Renal pelvis (tissue), 12 donors: ENCODE results near the gene CABLES1. TPM values are rescaled to one million over a fixed set of nuclear protein-coding genes. Genes with fewer than 3 reads are reported as not detected.
"Not testable (repeated sequence)": the region's sequence is repeated elsewhere in the genome, so short reads cannot be mapped to it uniquely, and the experiment has no call there.

ENCODE experiments used
- DNase-seq: peaks from one replicate; pipeline ENCODE4 v3.0.0-alpha.2; 2013
- long read RNA-seq, 16 experiments: transcript quantifications; one replicate each; lab custom pipeline, GENCODE V29; 2026
- polyA plus RNA-seq, 3 donors: library from polyadenylated mRNA; unstranded; fragments of 120-200 nt; gene quantifications; one replicate each; pipeline ENCODE4 v1.2.1, GENCODE V29; 2013; ENCODE audit not compliant: insufficient read length in 3 of 3

Gene CABLES1
- polyA plus RNA-seq = 10 to 100 TPM; 23.2 to 28.0 (median 24.5) TPM
- long read RNA-seq, donor 1, full-length matches to known transcripts = 5 of 5 reads
- long read RNA-seq, donor 1, partial matches to known transcripts = 0 of 5 reads
- long read RNA-seq, donor 1, other reads (novel, unspliced or antisense) = 0 of 5 reads
- long read RNA-seq, donor 2, full-length matches to known transcripts = 4 of 10 reads
- long read RNA-seq, donor 2, partial matches to known transcripts = 6 of 10 reads
- long read RNA-seq, donor 2, other reads (novel, unspliced or antisense) = 0 of 10 reads
- long read RNA-seq, donor 3, full-length matches to known transcripts = 3 of 9 reads
- long read RNA-seq, donor 3, partial matches to known transcripts = 6 of 9 reads
- long read RNA-seq, donor 3, other reads (novel, unspliced or antisense) = 0 of 9 reads
- long read RNA-seq, donor 4, full-length matches to known transcripts = 5 of 13 reads
- long read RNA-seq, donor 4, partial matches to known transcripts = 8 of 13 reads
- long read RNA-seq, donor 4, other reads (novel, unspliced or antisense) = 0 of 13 reads
- long read RNA-seq, donor 5, full-length matches to known transcripts = 1 of 1 reads
- long read RNA-seq, donor 5, partial matches to known transcripts = 0 of 1 reads
- long read RNA-seq, donor 5, other reads (novel, unspliced or antisense) = 0 of 1 reads
- long read RNA-seq, donor 6, full-length matches to known transcripts = 6 of 15 reads
- long read RNA-seq, donor 6, partial matches to known transcripts = 9 of 15 reads
- long read RNA-seq, donor 6, other reads (novel, unspliced or antisense) = 0 of 15 reads
- long read RNA-seq, donor 7, full-length matches to known transcripts = 7 of 21 reads
- long read RNA-seq, donor 7, partial matches to known transcripts = 14 of 21 reads
- long read RNA-seq, donor 7, other reads (novel, unspliced or antisense) = 0 of 21 reads
- long read RNA-seq, donor 8 = 0 reads
- long read RNA-seq, donor 9, full-length matches to known transcripts = 4 of 14 reads
- long read RNA-seq, donor 9, partial matches to known transcripts = 10 of 14 reads
- long read RNA-seq, donor 9, other reads (novel, unspliced or antisense) = 0 of 14 reads
- long read RNA-seq, donor 10, full-length matches to known transcripts = 7 of 15 reads
- long read RNA-seq, donor 10, partial matches to known transcripts = 8 of 15 reads
- long read RNA-seq, donor 10, other reads (novel, unspliced or antisense) = 0 of 15 reads
- long read RNA-seq, donor 11, full-length matches to known transcripts = 6 of 6 reads
- long read RNA-seq, donor 11, partial matches to known transcripts = 0 of 6 reads
- long read RNA-seq, donor 11, other reads (novel, unspliced or antisense) = 0 of 6 reads
- long read RNA-seq, donor 12, full-length matches to known transcripts = 6 of 20 reads
- long read RNA-seq, donor 12, partial matches to known transcripts = 14 of 20 reads
- long read RNA-seq, donor 12, other reads (novel, unspliced or antisense) = 0 of 20 reads
- long read RNA-seq, donor 13, full-length matches to known transcripts = 4 of 4 reads
- long read RNA-seq, donor 13, partial matches to known transcripts = 0 of 4 reads
- long read RNA-seq, donor 13, other reads (novel, unspliced or antisense) = 0 of 4 reads
- long read RNA-seq, donor 14 = 0 reads
- long read RNA-seq, donor 15 = 0 reads
- long read RNA-seq, donor 16, full-length matches to known transcripts = 2 of 19 reads
- long read RNA-seq, donor 16, partial matches to known transcripts = 17 of 19 reads
- long read RNA-seq, donor 16, other reads (novel, unspliced or antisense) = 0 of 19 reads

GRCh38 chr18:23134780-23135549 lies at the start of gene CABLES1:
Gene CABLES1 (plus strand): TSS chr18:23135485. CDS start chr18:23135763, 278 bp downstream.
- no peak for DNase-seq

- DNase-seq = no peak
These were observed 47.9 kb upstream of the CABLES1 start for GRCh38 chr18:23087352-23087751.

GRCh38 chr18:23088310-23088709 lies 47.0 kb upstream of the CABLES1 start:
- DNase-seq = no peak

GRCh38 chr18:23091017-23091993 lies 44.0 kb upstream of the CABLES1 start:
- DNase-seq = not testable (repeated sequence)

GRCh38 chr18:23092121-23092520 lies 43.2 kb upstream of the CABLES1 start:
- no peak for DNase-seq

GRCh38 chr18:23093130-23093529 lies 42.2 kb upstream of the CABLES1 start:
- DNase-seq = not testable (repeated sequence)

GRCh38 chr18:23093772-23094171 lies 41.5 kb upstream of the CABLES1 start:
- no peak for DNase-seq

GRCh38 chr18:23094411-23095190 lies 40.7 kb upstream of the CABLES1 start:
- DNase-seq = no peak

GRCh38 chr18:23095463-23095862 lies 39.8 kb upstream of the CABLES1 start:
- DNase-seq = no peak

GRCh38 chr18:23097016-23097415 lies 38.3 kb upstream of the CABLES1 start:
- DNase-seq = not testable (repeated sequence)

- no peak for DNase-seq
These were observed 35.7 kb upstream of the CABLES1 start for GRCh38 chr18:23099621-23100020.

GRCh38 chr18:23101861-23102432 lies 33.3 kb upstream of the CABLES1 start:
- no peak for DNase-seq

- no peak for DNase-seq
These were observed 32.6 kb upstream of the CABLES1 start for GRCh38 chr18:23102493-23103261.

- DNase-seq = no peak
These were observed 31.8 kb upstream of the CABLES1 start for GRCh38 chr18:23103449-23103848.

- no peak for DNase-seq
These were observed 30.3 kb upstream of the CABLES1 start for GRCh38 chr18:23105030-23105429.

GRCh38 chr18:23105581-23106219 lies 29.6 kb upstream of the CABLES1 start:
- no peak for DNase-seq
